Gastrocnemius medialis (tissue), 4 donors: ENCODE data around the gene ENOX2. TPM values are rescaled to one million over a fixed set of nuclear protein-coding genes. Genes with fewer than 3 reads are reported as not detected.

Source experiments
- ATAC-seq, 2 donors: fragments of 150-250 bp; one replicate each; pipeline ENCODE4 v1.9.1; 2016
- DNase-seq, 2 donors: peaks; one replicate each; pipeline ENCODE4 v3.0.0-alpha.2; 2019
- H3K27ac ChIP-seq, 4 donors: fragments of 200-600 bp; sonication (generic); 1 replicate in 1 of 4; 2 replicates in 3 of 4; pipeline ENCODE4 v1.5.1; 2016 to 2018; ENCODE audit warnings: mild to moderate bottlenecking in 2 of 4, moderate library complexity in 1 of 4
- H3K27me3 ChIP-seq, 3 donors: fragments of 200-600 bp; sonication (generic) in 2 of 3; 1 replicate in 1 of 3; 2 replicates in 2 of 3; pipeline versions ENCODE4 v1.5.1 to v1.6.0; 2016 to 2019; ENCODE audit warnings: mild to moderate bottlenecking in 1 of 3, moderate library complexity in 1 of 3
- H3K36me3 ChIP-seq, 2 donors: fragments of 200-600 bp; sonication (generic) in 1 of 2; one replicate each; pipeline ENCODE4 v1.5.1; 2017 to 2018
- H3K4me1 ChIP-seq, 2 donors: fragments of 200-600 bp; sonication (generic) in 1 of 2; one replicate each; pipeline ENCODE4 v1.5.1; 2016 to 2017; ENCODE audit warnings: mild to moderate bottlenecking in 2 of 2
- H3K4me3 ChIP-seq, 4 donors: fragments of 200-600 bp; sonication (generic) in 3 of 4; 1 replicate in 1 of 4; 2 replicates in 3 of 4; pipeline ENCODE4 v1.5.1; 2016 to 2019; ENCODE audit warnings: mild to moderate bottlenecking in 2 of 4
- H3K9me3 ChIP-seq, 3 donors: fragments of 200-600 bp; sonication (generic) in 2 of 3; 1 replicate in 1 of 3; 2 replicates in 2 of 3; pipeline ENCODE4 v1.5.1; 2016 to 2019
- CTCF ChIP-seq, 5 experiments: fragments of 450-650 bp in 3 of 5; fragments of 200-600 bp in 2 of 5; sonication (generic) in 2 of 5; IDR thresholded peaks in 4 of 5; conservative IDR thresholded peaks in 1 of 5; 1 replicate in 4 of 5; 2 replicates in 1 of 5; pipeline ENCODE4 v1.5.1; 2016 to 2019; ENCODE audit warnings: antibody characterized with exemption in 5 of 5, mild to moderate bottlenecking in 3 of 5, moderate library complexity in 3 of 5
- POLR2A ChIP-seq, 2 donors: fragments of 450-650 bp; IDR thresholded peaks; one replicate each; pipeline ENCODE4 v1.6.1; 2017; ENCODE audit warnings: antibody characterized with exemption in 2 of 2, mild to moderate bottlenecking in 2 of 2, moderate library complexity in 2 of 2
- in situ Hi-C, 4 donors: fragments of 200-750 bp; cut with MboI; loops; one replicate each; pipeline versions ENCODE4 v1.15.0 to v1.8.0; 2017; ENCODE audit warnings: low sequenced_read_pairs in 4 of 4
- intact Hi-C: fragments of 100-400 bp; cut with DNase I; formaldehyde crosslinking; loops from one replicate; pipeline ENCODE4 v1.15.1; 2023; ENCODE audit warnings: low total_unique reads
- total RNA-seq, 4 donors: library from RNA; depleted of rRNA; stranded (reverse); fragments of >200 nt; gene quantifications; one replicate each; pipeline versions ENCODE4 v1.1.0 to v1.2.3, GENCODE V29; 2016

The ENOX2 gene
- total RNA-seq, 4 donors from 2014 or later: 7.2 to 10.9 (median 7.9) TPM

GRCh38 chrX:130877892-130878341, 25.1 kb downstream of the ENOX2 start:
- Histone ChIP-seq H3K4me1 (peaks cover 11 to 17% of the 10 kb centered on the region in 2 donors), H3K9me3 (no peaks in the 10 kb centered on the region), H3K36me3 (no peaks in the 10 kb centered on the region), H3K27ac (peak overlapping the region; percentile 24 to 67 (median 39)), H3K4me3 (no peak overlapping the region), H3K27me3 (no peaks in the 10 kb centered on the region)
- ATAC-seq (peak; percentile 95 to 97), DNase-seq (peak in 1 of 2 donors; percentile 10)
- TF ChIP-seq CTCF (IDR thresholded peaks at IDR 0.05 in 4 of 5, conservative IDR thresholded peaks at IDR 0.05 in 1 of 5) (no peak), POLR2A (IDR thresholded peaks at IDR 0.05) (no peak)
- in situ Hi-C loops (no loop called here), intact Hi-C loops (no loop called here)

- no peak for ATAC-seq
- no peak overlapping the region for H3K27ac ChIP-seq
- in situ Hi-C loops: no loop called here
- TF ChIP-seq CTCF (IDR thresholded peaks at IDR 0.05 in 4 of 5, conservative IDR thresholded peaks at IDR 0.05 in 1 of 5): no peak
- TF ChIP-seq POLR2A (IDR thresholded peaks at IDR 0.05): no peak
- H3K36me3 ChIP-seq: no peaks in the 10 kb centered on the region
- peaks cover 11 to 17% of the 10 kb centered on the region in 2 donors for H3K4me1 ChIP-seq
- H3K4me3 ChIP-seq: no peak overlapping the region
- H3K27me3 ChIP-seq: no peaks in the 10 kb centered on the region
- DNase-seq: no peak
- intact Hi-C loops: no loop called here
- H3K9me3 ChIP-seq: no peaks in the 10 kb centered on the region
These were observed 26.8 kb downstream of the ENOX2 start for GRCh38 chrX:130876226-130876625.

- in situ Hi-C loops (no loop called here), intact Hi-C loops (no loop called here)
- peaks cover 8 to 17% of the 10 kb centered on the region in 2 donors for H3K4me1 ChIP-seq
- no peaks in the 10 kb centered on the region for H3K36me3 ChIP-seq
- H3K27ac ChIP-seq: no peak overlapping the region
- no peaks in the 10 kb centered on the region for H3K9me3 ChIP-seq
- no peak for ATAC-seq
- H3K27me3 ChIP-seq: no peaks in the 10 kb centered on the region
- TF ChIP-seq CTCF (IDR thresholded peaks at IDR 0.05 in 4 of 5, conservative IDR thresholded peaks at IDR 0.05 in 1 of 5): no peak
- TF ChIP-seq POLR2A (IDR thresholded peaks at IDR 0.05): no peak
- no peak for DNase-seq
- H3K4me3 ChIP-seq: no peak overlapping the region
These were observed 28.3 kb downstream of the ENOX2 start for GRCh38 chrX:130874751-130875150.

- intact Hi-C loops (no loop called here), in situ Hi-C loops (no loop called here)
- Histone ChIP-seq H3K27me3 (no peaks in the 10 kb centered on the region), H3K4me3 (no peak overlapping the region), H3K4me1 (no peaks in the 10 kb centered on the region), H3K27ac (no peak overlapping the region), H3K9me3 (no peaks in the 10 kb centered on the region), H3K36me3 (no peaks in the 10 kb centered on the region)
- DNase-seq (no peak), ATAC-seq (no peak)
- TF ChIP-seq POLR2A (IDR thresholded peaks at IDR 0.05) (no peak), CTCF (IDR thresholded peaks at IDR 0.05 in 4 of 5, conservative IDR thresholded peaks at IDR 0.05 in 1 of 5) (no peak)
These were observed 33.8 kb downstream of the ENOX2 start for GRCh38 chrX:130869239-130869638.

GRCh38 chrX:130861462-130861861, 41.5 kb downstream of the ENOX2 start:
- Histone ChIP-seq H3K9me3 (no peaks in the 10 kb centered on the region), H3K27me3 (no peaks in the 10 kb centered on the region), H3K4me1 (no peaks in the 10 kb centered on the region), H3K36me3 (no peaks in the 10 kb centered on the region), H3K27ac (no peak overlapping the region), H3K4me3 (no peak overlapping the region)
- no peak for ATAC-seq
- in situ Hi-C loops (no loop called here), intact Hi-C loops (no loop called here)
- DNase-seq: no peak
- TF ChIP-seq CTCF (IDR thresholded peaks at IDR 0.05 in 4 of 5, conservative IDR thresholded peaks at IDR 0.05 in 1 of 5): no peak
- no peak for TF ChIP-seq POLR2A (IDR thresholded peaks at IDR 0.05)
